NCI-H524 (cell line): Measurements from ENCODE around the gene CDK6.
"Not testable (repeated sequence)": the region's sequence is repeated elsewhere in the genome, so short reads cannot be mapped to it uniquely, and the experiment has no call there.

Experiments
- DNase-seq, 2 experiments: peaks; one replicate each; lab custom pipeline; 2025; lab: John Stamatoyannopoulos, UW

Gene CDK6

GRCh38 chr7:92836489-92836999 lies at the start of gene CDK6:
TSS of gene CDK6 (minus strand) at chr7:92836573. CDS start at chr7:92833323, 3,250 bp downstream.
- DNase-seq: peak; percentile 57 to 72

GRCh38 chr7:92886039-92886438 lies 49.7 kb upstream of the CDK6 start:
- DNase-seq: not testable (repeated sequence)

- no peak for DNase-seq
Observed at GRCh38 chr7:92884218-92884617, 47.8 kb upstream of the CDK6 start.

- DNase-seq: no peak
Observed at GRCh38 chr7:92882760-92883159, 46.4 kb upstream of the CDK6 start.

GRCh38 chr7:92881091-92881485 lies 44.7 kb upstream of the CDK6 start:
- DNase-seq: no peak

- DNase-seq: peak; percentile 16 to 56
Observed at GRCh38 chr7:92880212-92881090, 44.1 kb upstream of the CDK6 start.

GRCh38 chr7:92877367-92877766 lies 41.0 kb upstream of the CDK6 start:
- DNase-seq: no peak

- DNase-seq: no peak
Observed at GRCh38 chr7:92876836-92877235, 40.5 kb upstream of the CDK6 start.

GRCh38 chr7:92875719-92876118 lies 39.3 kb upstream of the CDK6 start:
- DNase-seq: no peak

GRCh38 chr7:92875173-92875572 lies 38.8 kb upstream of the CDK6 start:
- no peak for DNase-seq

- no peak for DNase-seq
Observed at GRCh38 chr7:92874567-92874966, 38.2 kb upstream of the CDK6 start.

GRCh38 chr7:92873776-92874175 lies 37.4 kb upstream of the CDK6 start:
- DNase-seq: no peak

GRCh38 chr7:92872701-92873100 lies 36.3 kb upstream of the CDK6 start:
- no peak for DNase-seq

GRCh38 chr7:92868683-92869293 lies 32.4 kb upstream of the CDK6 start:
- DNase-seq: no peak

GRCh38 chr7:92864169-92864568 lies 27.8 kb upstream of the CDK6 start:
- peak in 1 of 2 experiments; percentile 29 for DNase-seq

- no peak for DNase-seq
Observed at GRCh38 chr7:92856436-92856835, 20.1 kb upstream of the CDK6 start.

- no peak for DNase-seq
Observed at GRCh38 chr7:92854501-92855238, 18.3 kb upstream of the CDK6 start.

- DNase-seq: no peak
Observed at GRCh38 chr7:92851732-92852131, 15.4 kb upstream of the CDK6 start.

- no peak for DNase-seq
Observed at GRCh38 chr7:92850516-92850915, 14.1 kb upstream of the CDK6 start.

GRCh38 chr7:92849322-92849721 lies 12.9 kb upstream of the CDK6 start:
- DNase-seq: no peak

- DNase-seq: peak in 1 of 2 experiments; percentile 12
Observed at GRCh38 chr7:92848851-92849250, 12.5 kb upstream of the CDK6 start.

GRCh38 chr7:92848441-92848840 lies 12.1 kb upstream of the CDK6 start:
- DNase-seq: no peak
